GM12873 (cell line): Measurements from ENCODE around the gene GRPEL2.

Source experiments
- CTCF ChIP-seq: IDR thresholded peaks from 2 replicates; pipeline ENCODE4 v1.5.1; 2012; ENCODE audit warnings: low read depth, mild to moderate bottlenecking, moderate library complexity, low read length, control low read depth; ENCODE audit not compliant: insufficient read depth; ENCODE audit errors: missing control alignments

Gene GRPEL2

GRCh38 chr5:149345147-149345891, at the start of gene GRPEL2:
Gene GRPEL2, plus strand, starts transcription at chr5:149345499. Its CDS starts 41 bp downstream, at chr5:149345540.
- no peak for TF ChIP-seq CTCF

GRCh38 chr5:149297340-149298025, 47.8 kb upstream of the GRPEL2 start:
- no peak for TF ChIP-seq CTCF

GRCh38 chr5:149298163-149298562, 47.1 kb upstream of the GRPEL2 start:
- TF ChIP-seq CTCF: no peak

GRCh38 chr5:149298842-149299404, 46.4 kb upstream of the GRPEL2 start:
- TF ChIP-seq CTCF: no peak

GRCh38 chr5:149299451-149300054, 45.7 kb upstream of the GRPEL2 start:
- TF ChIP-seq CTCF: no peak

GRCh38 chr5:149300441-149300840, 44.9 kb upstream of the GRPEL2 start:
- no peak for TF ChIP-seq CTCF
